ENCODE results near the gene ANAPC16.
"Not testable (repeated sequence)": the region's sequence is repeated elsewhere in the genome, so short reads cannot be mapped to it uniquely, and the experiment has no call there.

Gene ANAPC16

GRCh38 chr10:72245949-72246525, 30.2 kb downstream of the ANAPC16 start:
- no peak for DNase-seq

- DNase-seq = peak; percentile 95
Measured at GRCh38 chr10:72248468-72249151, 32.8 kb downstream of the ANAPC16 start.

GRCh38 chr10:72249176-72249862, 33.5 kb downstream of the ANAPC16 start:
- not testable (repeated sequence) for DNase-seq

- DNase-seq = no peak
Measured at GRCh38 chr10:72250666-72251065, 34.9 kb downstream of the ANAPC16 start.

GRCh38 chr10:72251635-72252034, 35.8 kb downstream of the ANAPC16 start:
- no peak for DNase-seq

DNA sequence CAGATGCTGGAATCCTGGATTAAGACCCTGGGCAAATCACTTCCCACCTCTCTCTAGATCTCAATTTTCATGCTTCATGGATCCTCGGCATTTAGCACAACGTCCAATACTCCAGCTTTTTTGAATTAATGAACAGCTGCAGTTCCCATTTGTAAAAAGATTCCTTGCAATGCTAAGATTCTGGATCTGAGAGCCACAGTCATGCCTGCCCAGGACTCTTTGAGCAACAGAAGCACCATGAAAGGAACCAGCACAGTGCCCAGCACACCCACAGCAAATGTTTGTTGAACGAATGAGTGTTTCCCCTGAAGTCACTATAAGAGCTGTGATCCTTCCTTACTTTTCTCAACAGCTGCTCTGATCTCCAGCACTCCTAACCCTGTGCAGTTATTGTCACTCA, 37.2 kb downstream of the ANAPC16 start:
- no peak for DNase-seq

GRCh38 chr10:72253578-72253977, 37.8 kb downstream of the ANAPC16 start:
- no peak for DNase-seq

DNA sequence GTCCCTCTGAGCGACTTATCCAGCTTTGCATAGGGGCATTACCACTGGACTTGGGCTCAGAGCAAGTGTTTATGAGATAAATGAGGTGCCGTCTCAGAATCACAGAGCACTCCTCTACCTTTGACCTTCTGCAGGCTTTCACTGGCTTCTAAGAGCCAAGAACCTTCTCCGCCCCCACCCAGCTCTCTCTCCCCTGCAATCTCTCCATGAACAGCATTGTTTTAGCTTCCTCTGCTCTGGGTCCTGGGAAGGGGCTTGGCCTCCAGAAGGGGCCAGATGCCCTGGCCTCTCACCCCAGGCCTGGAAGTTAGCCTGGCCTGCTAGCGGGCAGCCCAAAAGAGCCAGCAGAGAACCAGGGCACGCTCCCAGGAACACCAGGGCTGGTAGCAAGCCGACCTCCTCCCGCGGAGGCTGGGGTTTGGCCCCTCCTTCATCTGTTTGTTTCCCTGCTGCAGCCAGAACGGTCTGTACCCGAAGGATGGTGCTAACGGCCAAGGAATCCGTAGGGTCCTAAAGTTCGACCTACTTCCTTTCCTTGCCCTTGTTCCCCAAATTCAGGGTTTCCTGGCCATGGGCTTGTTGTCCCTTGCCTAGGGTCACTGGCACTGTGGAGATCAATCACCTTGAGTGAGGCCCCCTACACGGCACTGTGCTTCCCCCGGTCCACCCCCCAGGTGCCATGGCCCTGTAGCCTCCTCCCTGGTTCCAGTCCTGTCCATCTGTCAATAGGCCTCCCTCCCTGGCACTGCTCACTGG, 39.2 kb downstream of the ANAPC16 start:
- peak; percentile 93 for DNase-seq

DNA sequence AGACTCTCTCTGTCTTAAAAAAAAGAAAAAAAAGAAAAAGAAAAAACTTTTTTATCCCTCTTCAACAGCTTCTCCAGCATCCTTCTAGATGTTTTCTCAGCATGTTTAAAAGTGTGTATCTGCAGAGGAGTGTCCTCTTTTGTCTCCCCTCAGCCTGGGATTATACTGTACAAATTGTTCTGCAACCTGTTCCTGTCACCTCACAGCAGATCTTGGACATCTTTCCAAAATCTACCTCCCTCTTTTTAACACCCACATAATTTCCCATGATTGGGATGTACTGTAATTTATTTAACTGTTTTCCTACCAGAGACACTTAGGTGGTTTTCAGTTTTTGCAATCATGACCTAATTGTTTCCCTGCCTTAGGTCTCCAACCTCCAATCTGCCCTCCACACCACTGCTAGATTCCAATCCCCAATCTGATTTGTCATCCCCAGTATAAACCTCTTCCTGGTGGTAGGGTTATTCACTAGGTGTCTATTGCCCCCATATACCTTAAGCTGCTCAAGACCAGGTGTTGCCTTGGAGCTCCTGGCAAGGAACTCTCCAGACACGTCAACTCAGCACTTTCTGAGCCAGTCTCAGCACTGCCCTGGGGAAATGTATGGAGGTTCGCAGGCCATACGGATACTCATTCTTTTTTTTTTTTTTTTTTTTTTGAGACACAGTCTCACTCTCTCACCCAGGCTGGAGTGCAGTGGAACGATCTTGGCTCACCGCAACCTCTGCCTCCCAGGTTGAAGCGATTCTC, 40.3 kb downstream of the ANAPC16 start:
- DNase-seq = no peak

DNA sequence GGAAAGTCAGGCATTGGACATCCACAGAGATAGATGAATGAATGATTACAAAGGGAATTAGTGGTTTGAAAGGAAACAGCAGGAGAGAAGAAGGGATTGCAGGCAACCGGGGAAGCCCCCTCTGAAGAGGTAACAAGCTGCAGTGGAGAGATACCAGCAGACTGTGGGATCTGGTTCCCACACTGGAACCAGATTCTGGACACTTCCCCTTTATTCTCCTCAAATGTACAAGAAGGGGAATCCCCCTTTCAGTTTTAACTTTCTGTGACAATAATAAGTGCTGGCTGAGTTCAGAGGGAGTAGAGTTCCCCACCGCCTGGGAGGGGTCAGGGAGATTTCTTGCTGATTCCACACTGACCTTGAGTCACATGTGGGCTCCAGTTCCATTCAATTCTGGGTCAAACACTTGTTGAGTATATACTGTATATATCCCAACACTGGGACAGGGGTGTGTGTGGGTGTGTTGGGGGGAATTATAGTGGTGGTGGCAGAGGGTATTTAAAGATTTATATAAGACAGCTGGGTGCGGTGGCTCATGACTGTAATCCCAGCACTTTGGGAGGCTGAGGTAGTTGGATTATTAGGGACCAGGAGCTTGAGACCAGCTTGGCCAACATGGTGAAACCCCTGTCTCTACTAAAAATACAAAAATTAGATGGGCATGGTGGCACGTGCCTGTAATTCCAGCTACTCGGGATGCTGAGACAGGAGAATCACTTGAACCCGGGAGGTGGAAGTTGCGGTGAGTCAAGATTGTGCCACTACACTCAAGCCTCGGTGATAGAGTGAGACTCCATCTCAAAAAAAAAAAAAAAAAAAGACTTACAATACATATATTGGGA, 41.5 kb downstream of the ANAPC16 start:
- DNase-seq = peak; percentile 95

DNA sequence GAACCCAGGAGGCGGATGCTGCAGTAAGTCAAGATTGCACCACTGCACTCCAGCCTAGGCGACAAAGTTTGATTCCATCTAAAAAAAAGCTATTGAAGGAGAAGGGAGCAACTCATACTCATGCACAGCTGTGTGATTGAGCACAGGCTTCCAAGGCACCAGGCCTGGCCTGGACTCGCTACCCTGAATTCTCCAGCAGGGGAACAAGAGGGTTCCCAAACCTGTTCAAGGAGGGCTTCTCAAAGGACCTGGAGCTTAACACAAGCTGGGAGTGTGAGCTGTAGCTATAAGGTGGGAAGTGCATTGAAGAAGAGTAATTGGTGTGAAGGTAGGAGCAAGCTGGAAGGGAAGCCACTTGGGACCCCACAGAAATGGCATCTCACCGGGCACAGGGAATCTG, 42.8 kb downstream of the ANAPC16 start:
- DNase-seq = no peak

GRCh38 chr10:72259491-72260238, 43.9 kb downstream of the ANAPC16 start:
- no peak for DNase-seq

DNA sequence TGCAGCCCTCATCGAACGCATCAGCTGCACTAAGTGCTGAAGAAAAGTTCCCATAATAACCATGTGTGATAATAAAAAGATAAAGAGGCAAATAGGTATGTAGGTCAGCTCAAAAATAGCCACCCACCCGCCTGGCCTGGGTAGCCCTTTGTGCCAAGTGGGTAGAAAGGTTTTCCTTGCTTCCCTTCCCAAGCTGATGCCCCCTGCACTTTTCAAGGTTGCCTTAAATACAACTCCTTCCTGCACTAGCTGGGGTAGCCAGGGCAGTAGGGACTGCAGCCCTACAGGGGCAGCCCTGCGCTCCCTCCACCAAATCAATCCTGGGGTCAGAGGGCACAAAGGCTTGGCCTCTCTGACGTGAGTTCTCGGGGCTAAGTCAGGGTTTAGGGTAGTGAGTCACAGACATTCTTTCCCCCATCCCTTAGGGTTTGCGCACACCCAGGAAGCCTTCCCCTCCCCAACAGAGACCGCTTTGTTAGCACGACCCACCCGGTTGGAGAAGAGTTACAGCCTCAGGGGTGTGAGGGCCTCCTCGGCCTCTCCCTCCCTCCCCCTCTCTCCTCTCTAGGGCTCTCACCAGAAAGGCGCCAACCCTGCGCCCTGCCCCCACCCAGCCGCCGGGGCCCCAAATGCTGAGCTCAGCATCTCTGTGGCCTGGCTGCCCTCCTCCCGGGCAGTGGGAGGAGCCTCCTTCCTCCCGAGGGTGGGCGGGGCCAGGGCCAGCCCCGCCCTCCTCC, 44.6 kb downstream of the ANAPC16 start:
- DNase-seq = peak; percentile 90

DNA sequence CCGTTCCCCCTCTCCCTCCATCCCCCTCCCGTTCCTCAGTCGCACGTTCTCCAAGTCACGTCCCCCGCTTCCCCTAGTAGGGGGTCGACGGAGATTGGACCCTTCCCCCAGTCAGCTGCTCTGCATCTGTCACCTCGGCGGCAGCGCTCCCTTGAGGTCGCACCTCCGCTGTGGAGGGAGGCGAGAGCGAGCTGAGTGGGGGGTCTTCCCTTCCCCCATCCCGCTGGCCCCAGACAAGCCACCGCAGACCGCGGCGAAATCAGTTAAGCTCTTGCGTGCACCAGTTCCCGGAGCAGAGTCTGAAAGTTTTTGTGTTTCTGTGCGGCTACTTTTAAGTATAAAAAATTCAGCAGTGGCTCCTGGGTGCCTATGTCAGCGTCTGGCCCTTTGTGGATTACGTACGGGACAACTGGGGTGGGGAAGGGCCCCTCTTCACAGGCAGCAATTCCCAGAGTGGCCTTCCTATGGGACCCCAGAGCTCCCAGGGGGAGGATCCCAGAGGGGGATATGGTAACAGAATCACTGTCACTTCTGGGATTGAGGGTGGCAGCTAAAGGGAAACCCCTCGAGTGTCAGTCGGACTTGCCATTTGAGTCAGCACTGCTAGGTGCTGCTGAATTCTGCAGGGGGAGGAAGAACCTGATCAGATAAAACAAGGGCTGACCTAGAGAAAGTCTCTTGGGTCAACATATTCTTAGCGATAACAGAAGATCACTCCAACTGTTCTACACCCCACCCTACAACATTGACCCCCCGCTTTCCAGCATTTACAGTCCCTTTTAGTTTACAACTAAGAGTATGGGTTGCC, 45.4 kb downstream of the ANAPC16 start:
- peak; percentile 87 for DNase-seq

- DNase-seq = no peak
Measured at GRCh38 chr10:72261784-72262404, 46.1 kb downstream of the ANAPC16 start.

GRCh38 chr10:72263613-72264241, 47.9 kb downstream of the ANAPC16 start:
- DNase-seq = peak; percentile 47

DNA sequence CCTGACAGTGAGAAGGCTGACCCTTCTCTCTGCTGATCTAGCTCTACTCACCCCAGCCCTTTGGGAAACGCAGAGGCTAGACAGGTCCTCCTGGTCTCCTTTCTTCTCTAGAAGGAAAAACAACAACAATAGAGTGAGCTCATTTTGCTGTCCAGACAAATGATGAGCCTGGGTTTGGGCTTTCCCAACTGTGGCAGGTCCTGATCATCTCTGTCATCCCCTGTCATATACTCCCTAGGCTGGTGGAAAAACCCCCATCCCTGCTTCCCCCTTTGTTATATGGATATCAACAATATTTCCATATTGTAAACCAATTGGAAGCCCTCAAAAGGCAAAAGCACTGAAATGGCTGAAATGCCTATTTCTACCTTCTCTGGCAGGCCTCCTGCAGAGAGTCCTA, 48.7 kb downstream of the ANAPC16 start:
- DNase-seq = no peak

- DNase-seq = no peak
Measured at GRCh38 chr10:72265508-72265907, 49.7 kb downstream of the ANAPC16 start.
